ENCODE results near the gene KCNK13. TPM values are rescaled to one million over a fixed set of nuclear protein-coding genes. Genes with fewer than 3 reads are reported as not detected.

KCNK13 gene
- total and polyA plus RNA-seq, 2 of the 4 experiments (the other 2 are of a cell fraction), result not detected

GRCh38 chr14:90175631-90176030, 113.8 kb downstream of the KCNK13 start:
- no peak for TF ChIP-seq POLR2A (IDR thresholded peaks at IDR 0.05; ENCODE audit: low read depth, low read length)
- no peak for TF ChIP-seq USF2 (IDR thresholded peaks at IDR 0.05; ENCODE audit: low read depth, low read length)
- no peak for TF ChIP-seq MXI1 (IDR thresholded peaks at IDR 0.05; ENCODE audit: borderline replicate concordance, low read depth, low read length)
- TF ChIP-seq NFE2L2 (IDR thresholded peaks at IDR 0.05; ENCODE audit: low read depth, low read length), result no peak
- no peak for TF ChIP-seq BHLHE40 (IDR thresholded peaks at IDR 0.05; ENCODE audit: low read depth, low read length)
- no peak for TF ChIP-seq MAZ (IDR thresholded peaks at IDR 0.05; ENCODE audit: borderline replicate concordance, low read depth, low read length)
- TF ChIP-seq CEBPB (IDR thresholded peaks at IDR 0.05; ENCODE audit: low read depth, low read length), result no peak
- TF ChIP-seq RCOR1 (IDR thresholded peaks at IDR 0.05; ENCODE audit: insufficient replicate concordance, low read length), result no peak
- no peak for TF ChIP-seq MAFK (IDR thresholded peaks at IDR 0.05; ENCODE audit: low read depth, low read length)
- Histone ChIP-seq H2BK20ac (ENCODE audit: low read depth, low read length) (no peak overlapping the region), H3K27me3 (ENCODE audit: control insufficient read depth, insufficient read depth, low read length) (peaks cover 9% of the 10 kb centered on the region), H2AFZ (replicated peaks; ENCODE audit: low read length, poor library complexity) (no peak overlapping the region), H3K23ac (ENCODE audit: low read depth, low read length) (no peak overlapping the region), H3K4ac (ENCODE audit: low read depth, low read length) (no peak overlapping the region), H2AK5ac (ENCODE audit: low read depth, low read length) (no peak overlapping the region), H3K9me3 (ENCODE audit: control insufficient read depth, insufficient read depth, low read length) (no peaks in the 10 kb centered on the region), H4K91ac (ENCODE audit: insufficient read depth, low read depth, low read length) (no peak overlapping the region), H3K36me3 (ENCODE audit: control insufficient read depth, insufficient read depth, low read length) (no peaks in the 10 kb centered on the region), H4K8ac (ENCODE audit: low read depth in 2 of 2, low read length in 2 of 2) (no peak overlapping the region), H3K4me1 (ENCODE audit: control insufficient read depth, insufficient read depth, low read length) (peaks cover 2% of the 10 kb centered on the region; the same call in 1 of the 2 replicates), H2BK120ac (ENCODE audit: low read depth, low read length) (no peak overlapping the region), H2AK9ac (replicated peaks; ENCODE audit: low read depth, low read length, poor library complexity) (no peak overlapping the region), H4K20me1 (ENCODE audit: insufficient read depth, low read length) (no peaks in the 10 kb centered on the region), H3K79me1 (ENCODE audit: low read depth in 1 of 2, low read length in 2 of 2) (no peaks in the 10 kb centered on the region), H3K18ac (ENCODE audit: low read depth, low read length) (no peak overlapping the region), H3K4me2 (ENCODE audit: low read depth, low read length) (no peak overlapping the region), H3K27ac (ENCODE audit: insufficient read depth, low read length) (no peak overlapping the region), H4K5ac (ENCODE audit: low read depth, low read length) (no peak overlapping the region), H3K56ac (ENCODE audit: extremely low read depth, insufficient read depth, low read length) (no peak overlapping the region), H2BK5ac (ENCODE audit: low read depth, low read length, poor library complexity, severe bottlenecking) (no peak overlapping the region), H3K9ac (ENCODE audit: low read depth, low read length) (no peak overlapping the region), H3K14ac (replicated peaks; ENCODE audit: low read depth, low read length) (no peak overlapping the region), H3K9me1 (ENCODE audit: insufficient read depth, low read length) (no peaks in the 10 kb centered on the region), H3K4me3 (ENCODE audit: insufficient read depth, low read depth, low read length) (no peak overlapping the region), H2BK15ac (ENCODE audit: low read depth, low read length) (no peak overlapping the region)
- no CpG with 5 or more reads among the region's 3 CpGs for WGBS, 2 experiments (ENCODE audit: extremely low coverage in 2 of 2, insufficient read length in 1 of 2)
- no TSS peak for BruUV-seq (replicated peaks)
- dilution Hi-C loops (cut with HindIII; ENCODE audit: low sequenced_read_pairs, unreplicated experiment), result no loop called here
- CTCF ChIA-PET, result interaction anchor here (0.6 kb wide), 1 partner anchor 9 kb away, joined by 4 read pairs; no protein-coding TSS in a partner anchor
- DNase-seq (no peak), ATAC-seq (ENCODE audit: low read depth) (no peak)
- in situ Hi-C loops (cut with MboI; ENCODE audit: low sequenced_read_pairs), result no loop called here
- POLR2A ChIA-PET (ENCODE audit: unreplicated experiment), result no interaction called here
- intact Hi-C loops (cut with micrococcal nuclease), result no loop called here
